A673 (cell line): ENCODE data around the gene MAN1C1. TPM values are rescaled to one million over a fixed set of nuclear protein-coding genes. Genes with fewer than 3 reads are reported as not detected.

Experiments used
- BruUV-seq: library from RNA; stranded (reverse); fragments of 400-500 nt; replicated peaks from 2 replicates; lab custom pipeline; 2021; lab: Mats Ljungman, UMichigan
- CTCF ChIA-PET: fragments of 300-600 bp; sonication (Branson Sonifier 250); formaldehyde crosslinking; loops from one replicate; lab custom pipeline; 2022; ENCODE audit warnings: antibody characterized with exemption; lab: Charles Lee
- POLR2A ChIA-PET: fragments of 300-600 bp; sonication (Branson Sonifier 250); formaldehyde crosslinking; loops from one replicate; lab custom pipeline; 2022; ENCODE audit warnings: antibody characterized with exemption; ENCODE audit not compliant: low non-redundant PET; lab: Charles Lee
- DNase-seq: peaks from one replicate; pipeline ENCODE4 v3.0.0-alpha.2; 2015; ENCODE audit warnings: low spot score
- H3K27ac ChIP-seq: fragments of 200-600 bp; sonication (generic); 2 replicates; pipeline ENCODE4 v1.5.1; 2016; ENCODE audit warnings: mixed run types, low read depth, mild to moderate bottlenecking, mixed read lengths, antibody characterized with exemption, low read length; ENCODE audit not compliant: poor library complexity, severe bottlenecking
- H3K27me3 ChIP-seq: fragments of 200-600 bp; sonication (generic); replicated peaks from 2 replicates; pipeline ENCODE4 v1.6.1; 2017; ENCODE audit warnings: mixed run types, low read depth, mild to moderate bottlenecking, mixed read lengths, antibody characterized with exemption, low read length; ENCODE audit not compliant: insufficient read depth, poor library complexity
- H3K36me3 ChIP-seq: fragments of 200-600 bp; sonication (generic); 2 replicates; pipeline ENCODE4 v1.6.1; 2016; ENCODE audit warnings: mixed run types, mild to moderate bottlenecking, mixed read lengths, antibody characterized with exemption, low read length; ENCODE audit not compliant: insufficient read depth, poor library complexity, severe bottlenecking
- H3K4me1 ChIP-seq: fragments of 200-600 bp; sonication (generic); 2 replicates; pipeline ENCODE4 v1.6.1; 2017; ENCODE audit warnings: mixed run types, mild to moderate bottlenecking, mixed read lengths, antibody characterized with exemption, low read length; ENCODE audit not compliant: insufficient read depth, poor library complexity, severe bottlenecking
- H3K4me3 ChIP-seq: fragments of 200-600 bp; sonication (generic); 2 replicates; pipeline ENCODE4 v1.5.1; 2016; ENCODE audit warnings: low read depth, mixed run types, mild to moderate bottlenecking, mixed read lengths, low read length; ENCODE audit not compliant: poor library complexity, severe bottlenecking
- H3K9me3 ChIP-seq: fragments of 200-600 bp; sonication (generic); 2 replicates; pipeline ENCODE4 v1.6.1; 2016; ENCODE audit warnings: mixed run types, low read depth, mild to moderate bottlenecking, mixed read lengths, antibody characterized with exemption, low read length; ENCODE audit not compliant: poor library complexity, severe bottlenecking
- CTCF ChIP-seq: fragments of 300-800, 200-600 bp; sonication (generic); conservative IDR thresholded peaks from 2 replicates; pipeline ENCODE4 v1.5.1; 2017; ENCODE audit warnings: low read depth, mild to moderate bottlenecking, antibody characterized with exemption, low read length, moderate library complexity, mixed read lengths
- EZH2 ChIP-seq: fragments of 200-600 bp; sonication (generic); IDR thresholded peaks from 2 replicates; pipeline ENCODE4 v1.6.1; 2017; ENCODE audit warnings: borderline replicate concordance, low read depth, mild to moderate bottlenecking, mixed read lengths, antibody characterized with exemption, low read length; ENCODE audit not compliant: poor library complexity, severe bottlenecking
- intact Hi-C: fragments of 100-400 bp; cut with micrococcal nuclease; formaldehyde crosslinking; loops from one replicate; pipeline ENCODE4 v1.10.0; 2022; ENCODE audit not compliant: unreplicated experiment
- total RNA-seq: library from RNA; stranded (reverse); gene quantifications from 2 replicates; pipeline ENCODE4 v1.2.3, GENCODE V29; 2021

Gene MAN1C1
- total RNA-seq, 1 experiment from 2014 or later = 0.21 TPM

GRCh38 chr1:25640646-25641328 lies 24.2 kb downstream of the MAN1C1 start:
- POLR2A ChIA-PET = interaction anchor here (0.5 kb wide), 1 partner anchor 80 kb away, joined by 3 read pairs; no protein-coding TSS in a partner anchor

GRCh38 chr1:25641329-25641725 lies 24.7 kb downstream of the MAN1C1 start:
- intact Hi-C loops = no loop called here
- H3K4me3 ChIP-seq = no peak overlapping the region
- no peak for DNase-seq
- peaks cover 3% of the 10 kb centered on the region for H3K9me3 ChIP-seq
- H3K27me3 ChIP-seq = peaks cover 34% of the 10 kb centered on the region
- no peaks in the 10 kb centered on the region for H3K36me3 ChIP-seq
- BruUV-seq = no TSS peak
- no peak for TF ChIP-seq CTCF
- TF ChIP-seq EZH2 = no peak
- H3K27ac ChIP-seq = no peak overlapping the region
- POLR2A ChIA-PET = interaction anchor here (0.5 kb wide), 1 partner anchor 80 kb away, joined by 3 read pairs; no protein-coding TSS in a partner anchor
- no peaks in the 10 kb centered on the region for H3K4me1 ChIP-seq
- CTCF ChIA-PET = no interaction called here

More at GRCh38 chr1:25640646-25641328, 24.2 kb downstream of the MAN1C1 start:
- Histone ChIP-seq H3K27ac (no peak overlapping the region), H3K4me3 (no peak overlapping the region), H3K27me3 (peaks cover 34% of the 10 kb centered on the region), H3K9me3 (peaks cover 4% of the 10 kb centered on the region), H3K4me1 (no peaks in the 10 kb centered on the region), H3K36me3 (no peaks in the 10 kb centered on the region)
- CTCF ChIA-PET = no interaction called here
- no TSS peak for BruUV-seq
- no peak for DNase-seq
- TF ChIP-seq EZH2 = no peak
- no peak for TF ChIP-seq CTCF
- intact Hi-C loops = no loop called here

- POLR2A ChIA-PET = no interaction called here
- no TSS peak for BruUV-seq
- no peak for DNase-seq
- Histone ChIP-seq H3K9me3 (peaks cover 3% of the 10 kb centered on the region), H3K27me3 (peaks cover 34% of the 10 kb centered on the region), H3K4me3 (no peak overlapping the region), H3K27ac (no peak overlapping the region), H3K36me3 (no peaks in the 10 kb centered on the region), H3K4me1 (no peaks in the 10 kb centered on the region)
- TF ChIP-seq CTCF (no peak), EZH2 (no peak)
- intact Hi-C loops = no loop called here
- CTCF ChIA-PET = no interaction called here
These were observed 25.5 kb downstream of the MAN1C1 start for GRCh38 chr1:25641931-25642573.
